Esophagus (tissue), 2 donors: Measurements from ENCODE around the gene ORAI3. TPM values are rescaled to one million over a fixed set of nuclear protein-coding genes. Genes with fewer than 3 reads are reported as not detected.

Experiments used
- H3K27ac ChIP-seq, 2 donors: one replicate each; pipeline ENCODE4 v1.5.1; 2013; ENCODE audit warnings: low read depth in 2 of 2, mild to moderate bottlenecking in 2 of 2, inconsistent platforms in 1 of 2, low read length in 1 of 2, moderate library complexity in 1 of 2
- H3K27me3 ChIP-seq, 2 donors: one replicate each; pipeline ENCODE4 v1.6.1; 2013; ENCODE audit warnings: low read length in 2 of 2, control low read depth in 1 of 2, mild to moderate bottlenecking in 1 of 2; ENCODE audit not compliant: insufficient read depth in 2 of 2, control insufficient read depth in 1 of 2
- H3K36me3 ChIP-seq, 2 donors: one replicate each; pipeline ENCODE4 v1.6.1; 2013; ENCODE audit warnings: low read length in 1 of 2; ENCODE audit not compliant: control insufficient read depth in 2 of 2, insufficient read depth in 2 of 2
- H3K4me1 ChIP-seq, 2 donors: one replicate each; pipeline ENCODE4 v1.6.1; 2013; ENCODE audit warnings: low read length in 1 of 2; ENCODE audit not compliant: control insufficient read depth in 2 of 2, insufficient read depth in 2 of 2
- H3K4me3 ChIP-seq, 2 donors: one replicate each; pipeline ENCODE4 v1.5.1; 2013; ENCODE audit warnings: low read length in 2 of 2, mild to moderate bottlenecking in 2 of 2, low read depth in 1 of 2, moderate library complexity in 1 of 2
- H3K9me3 ChIP-seq, 2 donors: one replicate each; pipeline ENCODE4 v1.6.1; 2013; ENCODE audit warnings: mild to moderate bottlenecking in 2 of 2, low read depth in 1 of 2, low read length in 1 of 2, moderate library complexity in 1 of 2; ENCODE audit not compliant: control insufficient read depth in 2 of 2, insufficient read depth in 1 of 2
- WGBS, 2 donors: extraction: QIAGEN DNeasy Blood & Tissue Kit; methylation state at CpG; one replicate each; pipeline ENCODE4 v1.1.7; 2013; 5-methylcytosine and 5-hydroxymethylcytosine counted together
- polyA plus RNA-seq, 2 donors: library from polyadenylated mRNA; stranded (reverse); fragments of 200-250 nt; gene quantifications; one replicate each; pipeline ENCODE4 v1.2.3, GENCODE V29; 2013
- donor health status: healthy with polysubstance abuse.
- donor health status: Bipolar disorder and iron deficiency.

The ORAI3 gene
- polyA plus RNA-seq, 2 donors = 8.5 to 11.6 TPM

- peak overlapping the region in 1 of 2 donors; percentile 18 for H3K27ac ChIP-seq
- WGBS, 2 donors = 40 to 47% methylated on average over 15 of the region's 15 CpGs
Measured at GRCh38 chr16:30953511-30954124, 4.8 kb downstream of the ORAI3 start.

DNA sequence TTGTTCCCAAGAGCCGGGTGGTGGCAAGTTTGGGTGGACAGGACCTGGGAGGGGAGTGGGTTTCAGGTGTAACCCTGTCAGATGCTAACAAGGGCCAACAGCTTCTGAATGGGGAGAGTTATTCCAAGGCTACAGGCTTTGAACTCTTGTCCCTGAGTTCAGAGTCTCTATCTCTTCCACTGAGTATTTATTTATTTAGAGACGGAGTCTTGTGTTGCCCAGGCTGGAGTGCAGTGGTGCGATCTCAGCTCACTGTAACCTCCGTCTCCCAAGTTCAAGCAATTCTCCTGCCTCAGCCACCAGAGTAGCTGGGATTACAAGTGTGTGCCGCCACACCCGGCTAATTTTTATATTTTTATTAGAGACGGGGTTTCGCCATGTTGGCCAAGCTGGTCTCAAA lies 6.1 kb downstream of the ORAI3 start:
- no peak overlapping the region for H3K4me3 ChIP-seq
- 79 to 84% methylated on average over 8 of the region's 8 CpGs for WGBS, 2 donors
- no peaks in the 10 kb centered on the region for H3K9me3 ChIP-seq
- H3K27me3 ChIP-seq = no peaks in the 10 kb centered on the region
- H3K4me1 ChIP-seq = peaks cover 13 to 25% of the 10 kb centered on the region in 2 donors
- H3K27ac ChIP-seq = no peak overlapping the region
- H3K36me3 ChIP-seq = peaks cover 0 to 2% of the 10 kb centered on the region in 2 donors

More at GRCh38 chr16:30953511-30954124, 4.8 kb downstream of the ORAI3 start:
- H3K27me3 ChIP-seq = no peaks in the 10 kb centered on the region
- H3K4me1 ChIP-seq = peaks cover 10 to 28% of the 10 kb centered on the region in 2 donors
- no peak overlapping the region for H3K4me3 ChIP-seq
- peaks cover 0 to 2% of the 10 kb centered on the region in 2 donors for H3K36me3 ChIP-seq
- no peaks in the 10 kb centered on the region for H3K9me3 ChIP-seq

DNA sequence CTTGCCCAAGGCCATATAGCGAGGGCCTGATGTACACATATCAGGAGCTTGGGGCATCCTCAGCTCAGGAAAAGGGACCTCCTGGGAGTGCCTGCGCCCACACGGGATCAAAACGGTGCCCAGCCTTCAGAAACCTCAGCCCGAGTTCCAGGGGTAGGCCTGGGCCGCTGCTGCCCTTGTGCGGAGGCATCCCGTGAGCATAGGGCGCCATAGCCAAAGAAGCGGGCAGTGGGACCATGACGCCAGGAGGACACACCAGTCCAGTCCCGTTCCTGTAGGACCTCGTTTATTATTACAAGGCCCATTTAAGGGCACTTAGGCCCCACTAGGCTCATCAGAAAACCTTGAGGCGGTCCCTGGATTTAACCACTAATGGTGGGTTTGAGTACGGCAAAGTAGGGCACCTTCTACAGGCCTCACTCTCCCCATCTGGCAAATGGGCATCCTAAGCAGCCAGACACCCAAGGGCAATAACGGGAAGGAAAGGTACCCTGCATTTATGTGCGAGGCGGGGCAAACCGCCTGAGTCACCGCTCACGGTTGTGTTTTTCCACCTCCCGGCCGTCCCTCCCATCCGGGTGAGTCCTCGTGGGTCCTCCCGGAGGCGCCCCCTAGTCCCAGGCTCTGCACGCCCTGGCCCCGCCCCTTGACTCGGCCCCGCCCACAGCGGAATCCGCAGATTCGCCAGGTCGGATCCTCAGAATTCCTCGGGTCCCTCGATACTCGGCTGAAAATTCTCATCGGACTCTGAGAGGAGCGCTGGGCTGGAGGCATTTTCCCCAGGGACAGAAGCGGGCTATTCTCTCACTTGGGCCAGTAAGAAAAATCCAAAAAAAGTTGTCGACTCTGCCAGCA lies 8.0 kb downstream of the ORAI3 start:
- H3K36me3 ChIP-seq = peaks cover 6 to 12% of the 10 kb centered on the region in 2 donors
- WGBS, 2 donors = 25 to 27% methylated on average over 42 of the region's 42 CpGs
- H3K9me3 ChIP-seq = no peaks in the 10 kb centered on the region
- peak overlapping the region; percentile 90 for H3K4me3 ChIP-seq
- H3K4me1 ChIP-seq = peaks cover 9 to 15% of the 10 kb centered on the region in 2 donors
- H3K27ac ChIP-seq = peak overlapping the region; percentile 96 to 98
- no peaks in the 10 kb centered on the region for H3K27me3 ChIP-seq

- Histone ChIP-seq H3K27me3 (no peaks in the 10 kb centered on the region), H3K36me3 (peaks cover 6 to 12% of the 10 kb centered on the region in 2 donors), H3K27ac (peak within 1 kb of the TSS; percentile 96 to 98), H3K4me1 (peaks cover 9 to 15% of the 10 kb centered on the region in 2 donors), H3K9me3 (no peaks in the 10 kb centered on the region), H3K4me3 (peak within 1 kb of the TSS; percentile 90)
- WGBS, 2 donors = 0 to 1% methylated on average over 48 to 85 of the region's 85 CpGs
Measured at GRCh38 chr16:30957456-30958174, 8.7 kb downstream of the ORAI3 start, which contains the start of gene SETD1A. Gene SETD1A, plus strand, starts transcription at chr16:30957754. Its CDS starts 978 bp downstream, at chr16:30958732.

DNA sequence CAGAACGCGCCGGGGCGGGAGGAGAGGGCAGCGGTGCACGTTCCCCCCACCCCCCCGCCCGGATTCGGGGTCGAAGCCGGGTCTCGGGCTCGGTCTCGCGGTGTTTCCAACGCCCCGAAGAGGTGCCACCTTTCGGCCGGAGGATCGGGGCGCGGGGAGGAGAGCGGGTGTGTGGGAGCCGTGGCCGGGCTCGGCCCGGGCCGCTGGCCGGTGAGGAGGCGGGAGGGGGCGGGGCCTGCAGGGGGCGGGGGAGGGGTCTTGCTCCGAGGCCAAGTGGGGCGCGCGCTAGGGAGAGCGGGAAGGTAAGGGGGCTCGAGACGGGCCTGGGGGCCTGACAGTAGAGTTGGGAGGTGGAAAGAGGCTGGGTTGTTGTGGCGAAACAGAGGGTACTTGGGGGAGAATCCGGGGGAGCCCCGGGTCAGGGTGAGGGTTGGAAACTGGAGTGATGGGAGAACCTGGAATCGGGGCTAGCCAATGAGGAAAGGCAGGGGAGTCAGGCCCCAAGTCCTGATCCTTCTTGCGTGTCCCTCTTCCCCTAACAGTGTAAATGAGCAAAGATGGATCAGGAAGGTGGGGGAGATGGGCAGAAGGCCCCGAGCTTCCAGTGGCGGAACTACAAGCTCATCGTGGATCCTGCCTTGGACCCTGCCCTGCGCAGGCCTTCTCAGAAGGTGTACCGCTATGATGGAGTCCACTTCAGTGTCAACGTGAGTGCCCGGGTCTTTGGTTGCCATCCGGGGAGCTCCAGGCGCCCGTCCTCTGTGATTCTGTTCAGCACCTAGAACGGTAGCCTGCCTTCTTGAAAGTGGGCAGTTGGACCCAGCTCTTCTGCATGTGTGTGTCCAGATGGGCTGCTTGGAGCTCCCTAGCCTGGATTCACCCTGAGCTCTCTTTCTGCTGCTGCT lies 9.6 kb downstream of the ORAI3 start:
- peak overlapping the region; percentile 96 to 98 for H3K27ac ChIP-seq
- 10% methylated on average over 53 to 55 of the region's 55 CpGs for WGBS, 2 donors
- H3K9me3 ChIP-seq = no peaks in the 10 kb centered on the region
- H3K27me3 ChIP-seq = no peaks in the 10 kb centered on the region
- H3K36me3 ChIP-seq = peaks cover 6 to 14% of the 10 kb centered on the region in 2 donors
- H3K4me3 ChIP-seq = peak overlapping the region; percentile 90
- H3K4me1 ChIP-seq = peaks cover 9 to 14% of the 10 kb centered on the region in 2 donors

- Histone ChIP-seq H3K4me1 (peaks cover 9 to 10% of the 10 kb centered on the region in 2 donors), H3K27ac (no peak overlapping the region), H3K9me3 (peaks cover 0 to 2% of the 10 kb centered on the region in 2 donors), H3K4me3 (no peak overlapping the region), H3K27me3 (no peaks in the 10 kb centered on the region), H3K36me3 (peaks cover 13 to 41% of the 10 kb centered on the region in 2 donors)
- WGBS, 2 donors = 93 to 95% methylated on average over 11 of the region's 11 CpGs
Measured at GRCh38 chr16:30961384-30961783, 12.5 kb downstream of the ORAI3 start.

- Histone ChIP-seq H3K4me1 (peaks cover 0 to under 1% of the 10 kb centered on the region in 2 donors), H3K36me3 (peaks cover 13 to 54% of the 10 kb centered on the region in 2 donors), H3K9me3 (peaks cover 0 to 2% of the 10 kb centered on the region in 2 donors), H3K4me3 (no peak overlapping the region), H3K27ac (no peak overlapping the region), H3K27me3 (no peaks in the 10 kb centered on the region)
- 91 to 92% methylated on average over 18 of the region's 18 CpGs for WGBS, 2 donors
Measured at GRCh38 chr16:30963925-30964511, 15.2 kb downstream of the ORAI3 start.

- H3K4me1 ChIP-seq = no peaks in the 10 kb centered on the region
- WGBS, 2 donors = 89 to 93% methylated on average over 33 of the region's 33 CpGs
- H3K36me3 ChIP-seq = peaks cover 16 to 60% of the 10 kb centered on the region in 2 donors
- no peaks in the 10 kb centered on the region for H3K27me3 ChIP-seq
- H3K9me3 ChIP-seq = peaks cover 0 to 2% of the 10 kb centered on the region in 2 donors
- no peak overlapping the region for H3K4me3 ChIP-seq
- H3K27ac ChIP-seq = no peak overlapping the region
Measured at GRCh38 chr16:30964574-30965226, 15.8 kb downstream of the ORAI3 start.
